Epithelial cell of proximal tubule (primary cell): ENCODE results near the gene CNTN5. TPM values are rescaled to one million over a fixed set of nuclear protein-coding genes. Genes with fewer than 3 reads are reported as not detected.

Source experiments
- DNase-seq: peaks from one replicate; pipeline ENCODE4 v3.0.0-alpha.2; 2011; ENCODE audit warnings: low read depth
- H3K4me3 ChIP-seq: 2 replicates; pipeline ENCODE4 v1.5.1; 2011; ENCODE audit warnings: low read depth, mild to moderate bottlenecking, low read length
- CTCF ChIP-seq: conservative IDR thresholded peaks from 2 replicates; pipeline ENCODE4 v1.5.1; 2012; ENCODE audit warnings: low read depth, mild to moderate bottlenecking, low read length
- total RNA-seq: library from RNA; depleted of rRNA; stranded (reverse); fragments of >200 nt; gene quantifications from 2 replicates; pipeline ENCODE4 v1.2.3, GENCODE V29; 2015

Gene CNTN5
- total RNA-seq, 1 donor from 2014 or later, result not detected

- no peak for TF ChIP-seq CTCF
- DNase-seq, result no peak
- H3K4me3 ChIP-seq, result no peak overlapping the region
These were observed 546.7 kb downstream of the CNTN5 start for GRCh38 chr11:99567334-99567956.

- no peak for DNase-seq
- no peak for TF ChIP-seq CTCF
- H3K4me3 ChIP-seq, result no peak overlapping the region
These were observed 548.1 kb downstream of the CNTN5 start for GRCh38 chr11:99568808-99569207.

- DNase-seq, result no peak
- TF ChIP-seq CTCF, result no peak
- no peak overlapping the region for H3K4me3 ChIP-seq
These were observed 550.3 kb downstream of the CNTN5 start for GRCh38 chr11:99571094-99571493.

GRCh38 chr11:99584830-99585229, 564.1 kb downstream of the CNTN5 start:
- H3K4me3 ChIP-seq, result no peak overlapping the region
- TF ChIP-seq CTCF, result no peak
- DNase-seq, result no peak

- no peak for DNase-seq
- no peak for TF ChIP-seq CTCF
- H3K4me3 ChIP-seq, result no peak overlapping the region
These were observed 564.9 kb downstream of the CNTN5 start for GRCh38 chr11:99585606-99586005.

GRCh38 chr11:99589771-99590170, 569.0 kb downstream of the CNTN5 start:
- TF ChIP-seq CTCF, result no peak
- no peak for DNase-seq
- no peak overlapping the region for H3K4me3 ChIP-seq

GRCh38 chr11:99592266-99592665, 571.5 kb downstream of the CNTN5 start:
- no peak for TF ChIP-seq CTCF
- H3K4me3 ChIP-seq, result no peak overlapping the region
- DNase-seq, result no peak
